Measurements from ENCODE around the gene C11orf24. TPM values are rescaled to one million over a fixed set of nuclear protein-coding genes. Genes with fewer than 3 reads are reported as not detected.

The C11orf24 gene
- total RNA-seq, 1 experiment from 2014 or later = 37.8 TPM

GRCh38 chr11:68259122-68259959 is 12.4 kb downstream of the C11orf24 start (continued):
- TF ChIP-seq MAX (IDR thresholded peaks at IDR 0.05) (no peak), RAD21 (IDR thresholded peaks at IDR 0.05; ENCODE audit: low read depth) (no peak), SIN3A (IDR thresholded peaks at IDR 0.05; ENCODE audit: low read depth) (no peak), ELF1 (IDR thresholded peaks at IDR 0.05; ENCODE audit: borderline replicate concordance, low read depth) (no peak), TCF7L2 (IDR thresholded peaks at IDR 0.05; ENCODE audit: borderline replicate concordance, extremely low read depth, insufficient read depth, insufficient read length) (no peak), JUND (IDR thresholded peaks at IDR 0.05) (no peak), CEBPB (IDR thresholded peaks at IDR 0.05; ENCODE audit: low read depth) (no peak), SP1 (IDR thresholded peaks at IDR 0.05; ENCODE audit: low read depth) (no peak), EGR1 (IDR thresholded peaks at IDR 0.05; ENCODE audit: low read depth) (no peak)

- Histone ChIP-seq H3K36me3 (ENCODE audit: control insufficient read depth in 1 of 2, insufficient read depth in 2 of 2, low read length in 2 of 2) (peaks cover under 1 to 28% of the 10 kb centered on the region in 2 experiments; a peak in 2 of 4 replicates), H3K4me1 (ENCODE audit: control insufficient read depth in 1 of 2, insufficient read depth in 2 of 2, low read length in 2 of 2) (peaks cover 3 to 17% of the 10 kb centered on the region in 2 experiments; a peak in 3 of 4 replicates), H3K9ac (ENCODE audit: low read length) (no peak overlapping the region), H3K9me3 (ENCODE audit: control insufficient read depth in 1 of 2, insufficient read depth in 1 of 2, low read depth in 1 of 2, low read length in 2 of 2) (no peaks in the 10 kb centered on the region), H3K4me3 (replicated peaks in 1 of 2; ENCODE audit: low read depth in 1 of 2, low read length in 2 of 2) (no peak overlapping the region), H3K79me2 (ENCODE audit: insufficient read depth, low read length) (no peaks in the 10 kb centered on the region), H3K4me2 (ENCODE audit: low read length) (no peak overlapping the region), H3K27ac (ENCODE audit: low read depth, low read length) (no peak overlapping the region), H3K27me3 (ENCODE audit: insufficient read depth, low read length) (no peaks in the 10 kb centered on the region), H2AFZ (ENCODE audit: low read depth, low read length, poor library complexity, severe bottlenecking) (no peak overlapping the region), H3K9me2 (ENCODE audit: insufficient read depth) (no peaks in the 10 kb centered on the region), H4K20me1 (ENCODE audit: insufficient read depth) (no peaks in the 10 kb centered on the region)
- ATAC-seq (no peak), DNase-seq (ENCODE audit: low read depth, low spot score) (no peak)
- ChIA-PET POLR2A (no interaction called here), CTCF (interaction anchor here (0.9 to 1.8 kb wide), 5 partner anchors 11 to 179 kb away, joined by 3 to 21 read pairs (median 7); partner anchors contain the start of gene C11orf24), RAD21 (ENCODE audit: low non-redundant PET in 1 of 2, low total read pairs in 2 of 2, uncharacterized antibody in 2 of 2, unreplicated experiment in 2 of 2) (interaction anchor here (1.0 to 1.4 kb wide), 2 partner anchors 39 kb away, joined by 6 to 12 read pairs; no protein-coding TSS in a partner anchor)
- BruUV-seq (replicated peaks) = no TSS peak
- intact Hi-C loops (cut with micrococcal nuclease) = no loop called here
- TF ChIP-seq MAX (IDR thresholded peaks at IDR 0.05) (no peak), REST (IDR thresholded peaks at IDR 0.05; ENCODE audit: low read depth) (no peak), ZBTB33 (IDR thresholded peaks at IDR 0.05; ENCODE audit: extremely low read depth, insufficient replicate concordance, low read length) (no peak), ZNF274 (IDR thresholded peaks at IDR 0.05; ENCODE audit: low read depth, low read length) (no peak), SRF (IDR thresholded peaks at IDR 0.05; ENCODE audit: low read depth) (no peak), ZFX (IDR thresholded peaks at IDR 0.05) (no peak), EGR1 (IDR thresholded peaks at IDR 0.05; ENCODE audit: low read depth) (no peak), POLR2AphosphoS5 (IDR thresholded peaks at IDR 0.05; ENCODE audit: low read depth, low read length) (no peak), EZH2 (IDR thresholded peaks at IDR 0.05) (no peak), JUND (IDR thresholded peaks at IDR 0.05) (no peak), POLR2A (IDR thresholded peaks at IDR 0.05; ENCODE audit: borderline replicate concordance, extremely low read depth, insufficient read depth, insufficient read length) (no peak), EZH2phosphoT487 (IDR thresholded peaks at IDR 0.05; ENCODE audit: borderline replicate concordance) (no peak), ATF3 (IDR thresholded peaks at IDR 0.05) (no peak)
These were observed 13.4 kb downstream of the C11orf24 start for GRCh38 chr11:68258363-68258765.
